ENCODE results near the gene TCEA2. TPM values are rescaled to one million over a fixed set of nuclear protein-coding genes. Genes with fewer than 3 reads are reported as not detected.
A peak's percentile ranks its signal among the peaks of the same experiment; 100 is the strongest.

TCEA2 gene
- total and polyA plus RNA-seq, 2 of the 13 experiments (the other 11 are each of a cell fraction or from before 2014, with no cell fraction given) = 28.1 to 33.7 TPM

DNA sequence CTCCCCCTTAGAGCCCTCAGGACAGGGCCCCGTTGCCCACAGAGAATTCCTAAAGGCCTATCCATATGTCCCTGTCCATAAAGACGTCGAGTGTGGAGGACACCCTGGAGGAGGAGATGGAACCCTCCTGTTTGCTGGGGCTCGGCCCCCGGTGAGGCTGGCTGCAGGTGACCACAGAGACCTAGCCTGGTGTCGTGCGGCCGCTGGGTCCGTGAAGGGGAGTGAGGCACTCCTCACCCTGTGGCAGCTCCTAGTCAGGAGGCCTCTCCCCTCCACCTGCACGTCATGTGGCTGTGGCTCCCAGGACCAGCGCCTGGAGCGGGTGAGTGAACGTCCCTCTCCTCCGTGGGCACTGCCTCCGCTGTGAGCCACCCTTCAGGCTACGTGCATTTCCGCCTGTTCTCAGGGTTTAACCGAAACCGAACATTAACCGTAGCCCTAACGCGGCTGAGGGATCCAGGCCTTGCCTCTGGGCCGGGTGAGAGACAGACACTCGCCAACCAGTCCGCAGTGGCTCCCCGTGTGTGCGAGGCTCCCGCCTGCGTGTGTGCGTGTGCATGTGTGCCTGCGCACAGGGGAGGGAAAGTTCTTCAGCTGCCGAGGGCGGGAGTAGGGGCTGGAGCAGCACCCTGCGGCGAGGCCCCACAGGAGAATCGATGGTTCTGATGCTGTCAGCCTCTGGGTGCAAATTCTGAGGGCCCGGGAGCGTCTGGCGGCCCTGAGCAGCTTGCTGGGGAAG is 5.9 kb upstream of the TCEA2 start (continued):
- TF ChIP-seq SIX1 (CRISPR knock-in tag; IDR thresholded peaks at IDR 0.05; ENCODE audit: borderline replicate concordance) (no peak), ZNF441 (CRISPR knock-in tag; IDR thresholded peaks at IDR 0.05; ENCODE audit: borderline replicate concordance) (0 out of 2 replicates have a peak, but pooled peaks have one; percentile 54), TOPORS (CRISPR knock-in tag; IDR thresholded peaks at IDR 0.05) (no peak; the same call in 1 of the 2 replicates), HMGXB4 (CRISPR knock-in tag; IDR thresholded peaks at IDR 0.05; ENCODE audit: borderline replicate concordance in 1 of 2, low read depth in 1 of 2) (peak in 1 of 2 experiments; percentile 46; a peak in 1 of 4 replicates), MAFK (conservative IDR thresholded peaks at IDR 0.05 in 1 of 2, IDR thresholded peaks at IDR 0.05 in 1 of 2; ENCODE audit: low read length in 2 of 2) (no peak), REPIN1 (CRISPR knock-in tag; IDR thresholded peaks at IDR 0.05; ENCODE audit: borderline replicate concordance, low read depth) (no peak), ATF7 (IDR thresholded peaks at IDR 0.05) (no peak), ATF7 (CRISPR knock-in tag; IDR thresholded peaks at IDR 0.05) (0 out of 2 replicates have a peak, but pooled peaks have one; percentile 63), GZF1 (CRISPR knock-in tag; IDR thresholded peaks at IDR 0.05) (no peak), ZNF703 (CRISPR knock-in tag; IDR thresholded peaks at IDR 0.05; ENCODE audit: borderline replicate concordance) (peak; percentile 60; the same call in 1 of the 2 replicates), FOXA1 (IDR thresholded peaks at IDR 0.05) (no peak), FOXA1 (CRISPR knock-in tag; IDR thresholded peaks at IDR 0.05) (0 out of 2 replicates have a peak, but pooled peaks have one; percentile 4), ZNF333 (CRISPR knock-in tag; IDR thresholded peaks at IDR 0.05; ENCODE audit: borderline replicate concordance) (peak; percentile 44; the same call in 1 of the 2 replicates), HNF4A (CRISPR knock-in tag; IDR thresholded peaks at IDR 0.05) (no peak), THYN1 (CRISPR knock-in tag; IDR thresholded peaks at IDR 0.05; ENCODE audit: borderline replicate concordance, low read depth) (no peak), ZNF598 (CRISPR knock-in tag; IDR thresholded peaks at IDR 0.05; ENCODE audit: borderline replicate concordance) (peak; percentile 6; the same call in 1 of the 2 replicates), ZNF17 (CRISPR knock-in tag; IDR thresholded peaks at IDR 0.05) (no peak), HNF1A (IDR thresholded peaks at IDR 0.05; ENCODE audit: low read depth) (no peak), HNF1A (CRISPR knock-in tag; IDR thresholded peaks at IDR 0.05; ENCODE audit: borderline replicate concordance) (no peak; the same call in none of the 2 replicates), JARID2 (CRISPR knock-in tag; IDR thresholded peaks at IDR 0.05; ENCODE audit: insufficient replicate concordance) (no peak), NFYC (CRISPR knock-in tag; IDR thresholded peaks at IDR 0.05) (no peak; the same call in 1 of the 2 replicates)
- TF ChIP-seq, protein P1, sequence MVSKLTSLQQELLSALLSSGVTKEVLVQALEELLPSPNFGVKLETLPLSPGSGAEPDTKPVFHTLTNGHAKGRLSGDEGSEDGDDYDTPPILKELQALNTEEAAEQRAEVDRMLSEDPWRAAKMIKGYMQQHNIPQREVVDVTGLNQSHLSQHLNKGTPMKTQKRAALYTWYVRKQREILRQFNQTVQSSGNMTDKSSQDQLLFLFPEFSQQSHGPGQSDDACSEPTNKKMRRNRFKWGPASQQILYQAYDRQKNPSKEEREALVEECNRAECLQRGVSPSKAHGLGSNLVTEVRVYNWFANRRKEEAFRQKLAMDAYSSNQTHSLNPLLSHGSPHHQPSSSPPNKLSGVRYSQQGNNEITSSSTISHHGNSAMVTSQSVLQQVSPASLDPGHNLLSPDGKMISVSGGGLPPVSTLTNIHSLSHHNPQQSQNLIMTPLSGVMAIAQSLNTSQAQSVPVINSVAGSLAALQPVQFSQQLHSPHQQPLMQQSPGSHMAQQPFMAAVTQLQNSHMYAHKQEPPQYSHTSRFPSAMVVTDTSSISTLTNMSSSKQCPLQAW (CRISPR knock-in tag; IDR thresholded peaks at IDR 0.05) = no peak; the same call in 1 of the 2 replicates
